Endothelial cell of umbilical vein (primary cell): ENCODE data around the gene SKI.

Experiments
- CTCF ChIP-seq, 2 donors: IDR thresholded peaks; 1 replicate in 1 of 2; 2 replicates in 1 of 2; pipeline ENCODE4 v1.5.1; 2011; ENCODE audit warnings: low read length in 2 of 2, mild to moderate bottlenecking in 2 of 2, moderate library complexity in 2 of 2, control low read depth in 1 of 2, inconsistent platforms in 1 of 2, low read depth in 1 of 2; ENCODE audit not compliant: insufficient read depth in 1 of 2; ENCODE audit errors: extremely low read depth in 1 of 2
- EZH2 ChIP-seq: IDR thresholded peaks from 2 replicates; pipeline ENCODE4 v1.6.1; 2012; ENCODE audit warnings: borderline replicate concordance, low read depth, mild to moderate bottlenecking, moderate library complexity, low read length, inconsistent platforms; ENCODE audit not compliant: severe bottlenecking
- GATA2 ChIP-seq: IDR thresholded peaks from 2 replicates; pipeline ENCODE4 v1.7.0; 2011; ENCODE audit warnings: low read depth, mild to moderate bottlenecking, moderate library complexity, mixed read lengths, low read length; ENCODE audit not compliant: insufficient read length, insufficient read depth
- JUN ChIP-seq: IDR thresholded peaks from 2 replicates; pipeline ENCODE4 v1.6.1; 2011; ENCODE audit warnings: borderline replicate concordance, low read depth; ENCODE audit not compliant: insufficient read length, insufficient read depth
- POLR2A ChIP-seq: IDR thresholded peaks from 2 replicates; pipeline ENCODE4 v1.6.1; 2012; ENCODE audit warnings: low read depth, mild to moderate bottlenecking, control low read depth, low read length
- POLR2AphosphoS5 ChIP-seq: IDR thresholded peaks from 2 replicates; pipeline ENCODE4 v1.6.1; 2012; ENCODE audit warnings: low read depth, mild to moderate bottlenecking, control low read depth, low read length, moderate library complexity; ENCODE audit not compliant: insufficient read depth
- TF ChIP-seq, protein P1 (sequence below): IDR thresholded peaks from 2 replicates; pipeline ENCODE4 v1.6.1; 2011; ENCODE audit not compliant: insufficient read depth, insufficient read length

DNA sequence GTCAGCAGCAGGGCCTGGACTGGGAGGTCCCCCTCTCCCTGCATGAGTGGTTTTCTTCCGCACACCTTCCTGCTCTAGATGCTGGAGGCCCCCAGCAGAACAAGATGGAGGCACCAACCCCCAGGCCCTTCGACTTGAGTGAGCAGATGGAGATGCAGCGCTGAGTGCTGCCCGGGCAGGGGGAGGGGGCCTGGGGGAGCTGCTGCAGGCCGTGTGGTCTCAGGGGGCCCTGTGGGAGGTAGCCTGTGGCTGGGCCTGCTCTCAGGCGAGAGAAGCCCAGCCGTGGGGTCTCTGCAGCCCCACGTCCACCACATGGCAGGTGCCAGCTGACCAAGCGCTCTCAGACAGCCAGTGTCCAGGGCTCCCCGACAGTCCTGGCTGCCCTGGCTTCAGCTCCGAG, 32.3 kb upstream of the SKI start:
- TF ChIP-seq CTCF (IDR thresholded peaks at IDR 0.05; ENCODE audit: extremely low read depth in 1 of 2, insufficient read depth in 1 of 2, low read depth in 1 of 2, low read length in 2 of 2) = no peak
- no peak for TF ChIP-seq EZH2
- no peak for TF ChIP-seq POLR2A
- TF ChIP-seq POLR2AphosphoS5 = no peak
- no peak for TF ChIP-seq GATA2
- TF ChIP-seq, protein P1, sequence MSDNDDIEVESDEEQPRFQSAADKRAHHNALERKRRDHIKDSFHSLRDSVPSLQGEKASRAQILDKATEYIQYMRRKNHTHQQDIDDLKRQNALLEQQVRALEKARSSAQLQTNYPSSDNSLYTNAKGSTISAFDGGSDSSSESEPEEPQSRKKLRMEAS = no peak
- TF ChIP-seq JUN = no peak
